Astrocyte (in vitro differentiated cells and primary cell): ENCODE data around the gene C1orf53. TPM values are rescaled to one million over a fixed set of nuclear protein-coding genes. Genes with fewer than 3 reads are reported as not detected.
A peak's percentile ranks its signal among the peaks of the same experiment; 100 is the strongest.
"Not testable (repeated sequence)": the region's sequence is repeated elsewhere in the genome, so short reads cannot be mapped to it uniquely, and the experiment has no call there.

Experiments
- DNase-seq: peaks from one replicate; pipeline ENCODE4 v3.0.0-alpha.2; 2010; ENCODE audit warnings: low read depth
- FAIRE-seq: peaks from 2 replicates; lab custom pipeline; 2011; peaks lifted over from hg19 to GRCh38; lab: Jason Lieb, UNC
- H2AFZ ChIP-seq: 2 replicates; pipeline ENCODE4 v1.6.0; 2012; ENCODE audit warnings: low read depth, low read length, inconsistent platforms
- H3K27ac ChIP-seq: 2 replicates; pipeline ENCODE4 v1.5.1; 2011; ENCODE audit warnings: low read depth, low read length, inconsistent platforms
- H3K27me3 ChIP-seq: 2 replicates; pipeline ENCODE4 v1.6.0; 2011; ENCODE audit warnings: low read length, inconsistent platforms; ENCODE audit not compliant: insufficient read depth
- H3K36me3 ChIP-seq: 2 replicates; pipeline ENCODE4 v1.5.1; 2011; ENCODE audit warnings: low read length, inconsistent platforms; ENCODE audit not compliant: insufficient read depth
- H3K4me1 ChIP-seq: 2 replicates; pipeline ENCODE4 v1.5.1; 2011; ENCODE audit warnings: low read length, inconsistent platforms; ENCODE audit not compliant: insufficient read depth
- H3K4me2 ChIP-seq: 2 replicates; pipeline ENCODE4 v1.6.0; 2012; ENCODE audit warnings: low read length, inconsistent platforms
- H3K4me3 ChIP-seq: 2 replicates; pipeline ENCODE4 v1.5.1; 2011; ENCODE audit warnings: low read depth, mild to moderate bottlenecking, low read length, inconsistent platforms; ENCODE audit not compliant: insufficient read depth
- H3K79me2 ChIP-seq: 2 replicates; pipeline ENCODE4 v1.6.0; 2012; ENCODE audit warnings: mild to moderate bottlenecking, low read length, inconsistent platforms; ENCODE audit not compliant: insufficient read depth
- H3K9ac ChIP-seq: 2 replicates; pipeline ENCODE4 v1.6.0; 2012; ENCODE audit warnings: mild to moderate bottlenecking, low read length, inconsistent platforms
- H3K9me3 ChIP-seq: 2 replicates; pipeline ENCODE4 v1.5.1; 2012; ENCODE audit warnings: low read depth, mild to moderate bottlenecking, low read length, inconsistent platforms; ENCODE audit not compliant: insufficient read depth
- H4K20me1 ChIP-seq: 2 replicates; pipeline ENCODE4 v1.6.0; 2012; ENCODE audit warnings: low read length, inconsistent platforms; ENCODE audit not compliant: insufficient read depth
- H3K27ac Mint-ChIP-seq: one replicate; pipeline ENCODE4 v1.8.0; 2021; ENCODE audit warnings: mild to moderate bottlenecking, mixed read lengths; ENCODE audit not compliant: unreplicated experiment
- H3K27me3 Mint-ChIP-seq: one replicate; pipeline ENCODE4 v1.8.0; 2021; ENCODE audit warnings: low read depth, mixed read lengths; ENCODE audit not compliant: unreplicated experiment
- H3K36me3 Mint-ChIP-seq: one replicate; pipeline ENCODE4 v1.8.0; 2021; ENCODE audit warnings: low read depth, mixed read lengths; ENCODE audit not compliant: unreplicated experiment
- H3K4me1 Mint-ChIP-seq: one replicate; pipeline ENCODE4 v1.8.0; 2021; ENCODE audit warnings: low read depth, mixed read lengths; ENCODE audit not compliant: unreplicated experiment
- H3K4me3 Mint-ChIP-seq: one replicate; pipeline ENCODE4 v1.8.0; 2021; ENCODE audit warnings: mild to moderate bottlenecking, moderate library complexity, mixed read lengths; ENCODE audit not compliant: unreplicated experiment
- H3K9me3 Mint-ChIP-seq: one replicate; pipeline ENCODE4 v1.8.0; 2021; ENCODE audit warnings: mild to moderate bottlenecking, mixed read lengths; ENCODE audit not compliant: unreplicated experiment
- CTCF ChIP-seq: IDR thresholded peaks from 2 replicates; pipeline ENCODE4 v1.5.1; 2011; ENCODE audit warnings: low read depth, mild to moderate bottlenecking, inconsistent platforms, low read length, moderate library complexity; ENCODE audit not compliant: insufficient read depth
- EZH2 ChIP-seq: IDR thresholded peaks from 2 replicates; pipeline ENCODE4 v1.6.1; 2012; ENCODE audit warnings: mild to moderate bottlenecking, low read length, inconsistent platforms; ENCODE audit not compliant: insufficient read depth
- total RNA-seq: library from RNA; stranded (reverse); gene quantifications from 2 replicates; pipeline ENCODE4 v1.2.1, GENCODE V29; 2021

C1orf53 gene
- total RNA-seq, 1 donor from 2014 or later, result 7.9 TPM

GRCh38 chr1:197876894-197877293, 25.5 kb upstream of the C1orf53 start:
- Mint-ChIP-seq H3K4me1 (no peaks in the 10 kb centered on the region), H3K9me3 (peaks cover 10% of the 10 kb centered on the region), H3K27ac (no peak overlapping the region), H3K4me3 (no peak overlapping the region), H3K27me3 (no peaks in the 10 kb centered on the region), H3K36me3 (no peaks in the 10 kb centered on the region)
- Histone ChIP-seq H4K20me1 (no peaks in the 10 kb centered on the region), H3K27ac (no peak overlapping the region), H3K4me1 (no peaks in the 10 kb centered on the region), H2AFZ (no peak overlapping the region), H3K27me3 (no peaks in the 10 kb centered on the region), H3K9me3 (no peaks in the 10 kb centered on the region), H3K9ac (no peak overlapping the region), H3K4me2 (no peak overlapping the region), H3K4me3 (no peak overlapping the region), H3K79me2 (no peaks in the 10 kb centered on the region), H3K36me3 (no peaks in the 10 kb centered on the region)
- no peak for TF ChIP-seq CTCF
- no peak for TF ChIP-seq EZH2
- FAIRE-seq (peak; percentile 54), DNase-seq (no peak)

- not testable (repeated sequence) for H3K27ac ChIP-seq, DNase-seq, H3K36me3 Mint-ChIP-seq, H3K9me3 ChIP-seq, H3K4me1 Mint-ChIP-seq, H3K4me3 Mint-ChIP-seq, H3K36me3 ChIP-seq, H3K27me3 Mint-ChIP-seq, H3K4me3 ChIP-seq, H2AFZ ChIP-seq, H4K20me1 ChIP-seq, H3K27ac Mint-ChIP-seq, H3K79me2 ChIP-seq, H3K9ac ChIP-seq, H3K27me3 ChIP-seq, H3K4me1 ChIP-seq, H3K4me2 ChIP-seq, FAIRE-seq
- peaks cover 10% of the 10 kb centered on the region for H3K9me3 Mint-ChIP-seq
These were observed 22.0 kb upstream of the C1orf53 start for GRCh38 chr1:197880385-197880784.

- H3K9me3 Mint-ChIP-seq, H3K4me1 ChIP-seq, H3K4me3 Mint-ChIP-seq, H3K36me3 ChIP-seq, H3K27ac Mint-ChIP-seq, H3K4me1 Mint-ChIP-seq, DNase-seq, FAIRE-seq, H3K27me3 Mint-ChIP-seq, H3K4me2 ChIP-seq, H3K27me3 ChIP-seq, H2AFZ ChIP-seq, H3K36me3 Mint-ChIP-seq, H3K9ac ChIP-seq, H3K79me2 ChIP-seq, H3K4me3 ChIP-seq, H4K20me1 ChIP-seq, H3K9me3 ChIP-seq, H3K27ac ChIP-seq: not testable (repeated sequence)
These were observed 20.2 kb upstream of the C1orf53 start for GRCh38 chr1:197882241-197882640.

- no peaks in the 10 kb centered on the region for H3K36me3 ChIP-seq
- Mint-ChIP-seq H3K27ac (no peak overlapping the region), H3K4me3 (no peak overlapping the region), H3K9me3 (peaks cover 4% of the 10 kb centered on the region), H3K4me1 (no peaks in the 10 kb centered on the region), H3K36me3 (no peaks in the 10 kb centered on the region), H3K27me3 (no peaks in the 10 kb centered on the region)
- H3K9me3 ChIP-seq, result no peaks in the 10 kb centered on the region
- H4K20me1 ChIP-seq, result no peaks in the 10 kb centered on the region
- H3K27me3 ChIP-seq, result no peaks in the 10 kb centered on the region
- FAIRE-seq (no peak), DNase-seq (no peak)
- H2AFZ ChIP-seq, result no peak overlapping the region
- no peak overlapping the region for H3K27ac ChIP-seq
- H3K4me1 ChIP-seq, result no peaks in the 10 kb centered on the region
- no peak overlapping the region for H3K9ac ChIP-seq
- no peak overlapping the region for H3K4me2 ChIP-seq
- H3K4me3 ChIP-seq, result no peak overlapping the region
- TF ChIP-seq CTCF (no peak), EZH2 (no peak)
- no peaks in the 10 kb centered on the region for H3K79me2 ChIP-seq
These were observed 18.3 kb upstream of the C1orf53 start for GRCh38 chr1:197884173-197884572.
